ENCODE results near the gene SPOCK2.

GRCh38 chr10:72105098-72105475 is 16.7 kb upstream of the SPOCK2 start:
- TF ChIP-seq YY1 (IDR thresholded peaks at IDR 0.05; ENCODE audit: extremely low read depth, insufficient replicate concordance, low read depth, low read length) (no peak), POLR2A (IDR thresholded peaks at IDR 0.05; ENCODE audit: borderline replicate concordance, extremely low read depth, insufficient read depth, insufficient read length) (no peak)
